Activated CD4-positive, alpha-beta T cell treated with anti-CD3 and anti-CD28 coated beads, Interleukin-2, amount 50 U/mL, for 16 hours (primary cell): ENCODE data around the gene TAOK1.
"Not testable (repeated sequence)": the region's sequence is repeated elsewhere in the genome, so short reads cannot be mapped to it uniquely, and the experiment has no call there.

ENCODE experiments used
- DNase-seq: peaks from one replicate; pipeline ENCODE4 v3.0.0-alpha.2; 2020

The TAOK1 gene

DNA sequence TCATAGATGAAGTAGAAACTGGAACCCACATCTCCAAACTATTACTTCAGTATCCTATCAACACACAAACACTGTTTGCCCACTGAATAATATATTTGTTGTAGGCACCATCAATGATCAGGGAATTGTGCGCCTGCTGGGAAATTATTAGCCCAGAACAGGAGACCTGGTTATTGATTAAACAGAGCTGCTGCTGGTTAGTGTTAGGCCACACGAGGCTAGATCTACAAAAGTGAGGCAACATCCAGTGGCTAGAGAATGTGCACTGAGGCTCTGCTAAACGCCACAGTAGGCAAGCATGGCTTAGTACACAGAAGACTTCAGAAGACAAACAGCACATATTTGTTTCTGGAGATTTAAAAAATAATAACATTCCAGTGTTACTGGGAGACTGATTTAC, 165.7 kb downstream of the TAOK1 start:
- no peak for DNase-seq

DNA sequence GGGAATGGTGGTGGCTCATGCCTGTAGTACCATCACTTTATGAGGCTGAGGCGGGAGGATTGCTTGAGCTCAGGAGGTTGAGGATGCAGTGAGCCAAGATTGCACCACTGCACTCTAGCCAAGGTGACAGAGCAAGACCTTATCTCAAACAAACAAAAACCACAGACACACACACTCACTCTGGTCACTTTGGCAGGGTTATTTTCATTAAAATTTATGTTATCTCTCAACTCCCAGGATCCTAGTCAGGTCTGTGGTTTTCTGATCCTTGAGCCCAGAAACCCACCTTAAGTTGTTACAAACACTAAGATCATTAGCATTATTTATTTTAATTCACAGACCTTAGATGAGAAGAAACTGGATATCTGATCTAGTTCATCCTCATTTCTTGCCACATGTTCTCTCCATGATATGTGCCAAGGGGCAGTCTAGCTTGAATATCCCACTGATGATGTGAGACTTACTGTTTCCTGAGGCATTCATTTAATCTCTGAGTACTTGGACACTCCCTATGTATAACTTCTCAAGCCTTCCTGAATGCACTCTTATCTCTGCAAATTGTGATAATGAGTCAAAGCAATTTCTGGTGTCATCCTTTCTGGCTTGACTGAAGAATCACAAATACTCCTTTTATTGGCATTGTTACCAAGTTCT, 167.0 kb downstream of the TAOK1 start:
- DNase-seq = no peak

- DNase-seq = peak; percentile 47
Observed at GRCh38 chr17:29557739-29558116, 167.6 kb downstream of the TAOK1 start.

- DNase-seq = not testable (repeated sequence)
Observed at GRCh38 chr17:29558139-29558538, 168.0 kb downstream of the TAOK1 start.

GRCh38 chr17:29559640-29560039, 169.5 kb downstream of the TAOK1 start:
- DNase-seq = no peak

GRCh38 chr17:29560316-29560715, 170.2 kb downstream of the TAOK1 start:
- DNase-seq = no peak

GRCh38 chr17:29561554-29562517, 171.7 kb downstream of the TAOK1 start:
- DNase-seq = no peak

DNA sequence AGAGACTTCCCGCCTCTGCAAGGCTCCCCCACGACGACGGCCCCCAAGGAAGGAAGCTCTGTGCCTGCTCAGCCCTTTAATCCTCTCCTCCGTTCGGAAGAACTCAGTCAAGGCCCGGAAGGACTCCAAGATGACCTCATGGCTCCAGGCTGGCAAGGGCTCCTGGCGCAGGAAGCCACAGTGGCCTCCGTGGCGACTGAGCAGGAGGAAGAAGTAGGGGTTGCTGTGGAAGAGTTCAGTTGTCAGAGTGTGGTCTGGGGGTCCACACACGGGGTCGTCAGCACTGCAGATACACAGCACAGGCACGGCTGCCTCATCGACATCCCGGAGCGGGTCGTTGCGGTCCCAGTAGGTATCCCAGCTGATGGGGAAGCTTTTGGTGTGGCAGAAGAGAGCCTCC, 172.5 kb downstream of the TAOK1 start:
- DNase-seq = no peak

- DNase-seq = no peak
Observed at GRCh38 chr17:29563816-29564215, 173.7 kb downstream of the TAOK1 start.

GRCh38 chr17:29565643-29566472, 175.7 kb downstream of the TAOK1 start:
- DNase-seq = peak; percentile 71

DNA sequence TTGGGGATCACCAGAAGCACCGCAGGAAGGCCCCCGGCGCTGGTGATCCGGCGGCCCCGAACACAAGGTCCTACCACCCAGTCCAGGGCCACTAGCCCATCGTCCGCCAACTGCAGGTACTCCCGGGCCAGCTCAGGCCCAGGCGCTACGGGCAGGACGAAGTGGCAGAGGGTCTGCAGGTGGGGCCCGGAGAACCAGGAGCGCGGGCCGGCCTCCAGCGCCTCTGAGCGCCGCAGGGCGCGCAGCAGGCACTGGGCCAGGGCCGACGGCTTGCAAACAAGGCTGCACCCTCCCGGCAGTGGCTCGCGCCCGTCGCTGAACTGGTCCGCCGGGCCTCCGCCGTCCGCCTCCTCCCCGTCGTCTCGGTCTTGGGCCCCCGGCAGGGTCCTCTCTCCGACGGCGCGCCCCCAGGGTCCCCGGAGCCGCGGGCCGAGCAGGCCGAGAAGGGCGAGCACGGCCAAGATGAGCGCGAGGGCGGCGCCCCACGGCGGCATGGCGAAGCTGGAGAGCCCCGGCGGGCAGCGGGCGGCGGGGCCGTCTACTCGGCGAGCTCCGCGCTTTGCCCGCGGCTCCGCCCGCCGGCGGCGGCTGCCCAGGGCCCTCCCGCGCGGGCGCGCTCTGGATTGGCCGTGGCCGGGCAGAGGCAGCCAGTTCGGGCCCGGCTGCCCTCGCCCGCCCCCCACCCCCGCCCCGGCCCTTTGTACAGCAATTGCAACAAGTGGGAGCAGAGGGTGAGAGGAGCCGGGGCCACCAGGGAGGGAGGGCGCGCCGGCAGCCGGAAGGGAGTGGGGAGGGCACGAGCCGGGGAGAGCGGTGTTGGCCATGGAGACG, 176.5 kb downstream of the TAOK1 start, which contains the start of gene ABHD15:
TSS of gene ABHD15 (minus strand) at position 565 of the 831 bp plus-strand sequence. CDS start at position 494, 71 bp downstream.
- DNase-seq = peak; percentile 64

DNA sequence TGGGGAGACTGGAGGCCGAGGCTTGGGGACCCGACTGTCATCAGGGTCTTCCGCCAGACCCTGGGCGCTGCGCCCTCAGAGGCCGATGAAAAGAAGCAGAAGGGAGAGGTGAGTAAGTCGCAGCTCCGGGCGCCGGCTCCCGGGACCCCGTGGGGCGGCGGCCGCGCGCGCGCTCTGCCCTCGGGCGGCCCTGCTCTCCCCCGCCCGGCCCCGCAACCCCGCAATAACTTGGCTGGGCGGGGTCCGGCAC, 177.1 kb downstream of the TAOK1 start:
- DNase-seq = no peak

DNA sequence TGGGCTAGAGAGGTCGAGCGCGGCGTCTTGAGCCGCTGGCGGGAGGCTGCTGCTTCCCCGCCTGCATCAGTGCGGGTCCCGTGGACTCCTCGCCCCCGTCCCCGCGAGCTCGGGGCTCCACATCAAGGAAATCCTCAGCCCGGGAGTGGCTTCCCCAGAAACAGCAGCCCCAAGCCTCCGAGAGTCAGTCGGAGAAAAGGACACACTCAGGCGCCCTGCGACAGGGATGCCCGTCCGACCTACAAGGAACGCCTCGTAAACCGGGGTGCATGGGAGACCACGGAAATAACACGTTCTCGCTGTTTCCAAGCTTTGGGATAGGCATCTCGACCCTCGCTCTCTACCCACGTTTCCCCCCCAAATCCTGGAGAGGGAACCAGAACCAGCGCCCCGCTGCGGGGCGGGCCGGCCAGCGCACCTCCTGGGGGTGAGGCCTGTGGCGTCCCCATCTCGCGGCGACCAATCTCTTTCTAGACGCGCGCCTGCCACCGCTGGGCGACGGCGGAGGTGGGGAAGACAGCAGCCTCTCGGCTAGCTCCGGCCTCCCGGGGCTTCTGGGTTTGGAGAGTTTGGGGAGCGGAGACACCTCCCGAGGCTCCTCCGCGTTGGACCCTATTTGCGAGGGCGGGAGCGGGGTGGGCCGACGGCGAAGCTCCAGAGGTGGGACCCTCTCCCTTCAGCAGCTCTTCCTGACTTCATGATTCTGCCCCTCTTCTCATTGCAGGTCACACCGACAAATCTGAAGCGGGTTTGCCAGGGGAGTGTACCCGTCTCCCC, 177.6 kb downstream of the TAOK1 start:
- peak; percentile 88 for DNase-seq

GRCh38 chr17:29568331-29569244, 178.4 kb downstream of the TAOK1 start, which contains the start of gene TP53I13:
TP53I13 (plus strand) TSS chr17:29568701; CDS start chr17:29568759, 58 bp downstream.
- DNase-seq = peak; percentile 92

GRCh38 chr17:29569245-29569950, 179.2 kb downstream of the TAOK1 start:
- DNase-seq = no peak

DNA sequence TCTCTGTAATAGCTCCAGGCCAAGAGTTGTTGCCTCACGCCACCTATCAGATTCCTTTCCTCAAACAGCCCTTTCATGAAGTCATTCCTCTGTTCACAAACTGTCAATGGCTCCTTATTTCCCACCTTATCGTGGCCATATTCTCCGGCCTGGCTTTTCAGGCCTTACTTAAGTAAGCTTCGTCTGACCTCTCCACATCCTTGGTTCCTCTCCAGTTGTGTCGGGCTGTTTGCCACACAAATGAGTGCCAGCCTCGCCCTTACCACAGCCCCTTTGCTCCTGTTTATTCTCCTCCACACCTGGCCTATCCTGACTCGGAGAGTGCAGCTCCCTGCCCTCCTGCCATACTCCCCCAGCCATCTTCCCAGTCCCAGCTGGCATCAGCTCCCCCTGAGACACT, 180.4 kb downstream of the TAOK1 start:
- DNase-seq = no peak

- DNase-seq = no peak
Observed at GRCh38 chr17:29571486-29571882, 181.3 kb downstream of the TAOK1 start.

GRCh38 chr17:29571883-29572681, 181.9 kb downstream of the TAOK1 start:
- DNase-seq = no peak
